Tibial nerve (tissue), 4 donors: Measurements from ENCODE around the gene CBY1.

Experiments used
- CTCF ChIP-seq, 5 experiments: fragments of 200-600 bp in 3 of 5; fragments of 450-650 bp in 2 of 5; sonication (generic) in 3 of 5; IDR thresholded peaks; one replicate each; pipeline ENCODE4 v1.5.1; 2016 to 2019; ENCODE audit warnings: antibody characterized with exemption in 5 of 5, mild to moderate bottlenecking in 3 of 5, moderate library complexity in 2 of 5
- EP300 ChIP-seq, 2 donors: sonication (generic); formaldehyde crosslinking; IDR thresholded peaks; one replicate each; pipeline ENCODE4 v1.6.1; 2017; ENCODE audit warnings: antibody characterized with exemption in 2 of 2, mild to moderate bottlenecking in 1 of 2
- POLR2A ChIP-seq, 2 donors: fragments of 450-650 bp; IDR thresholded peaks; one replicate each; pipeline ENCODE4 v1.6.1; 2017; ENCODE audit warnings: antibody characterized with exemption in 2 of 2, mild to moderate bottlenecking in 2 of 2, moderate library complexity in 2 of 2

DNA sequence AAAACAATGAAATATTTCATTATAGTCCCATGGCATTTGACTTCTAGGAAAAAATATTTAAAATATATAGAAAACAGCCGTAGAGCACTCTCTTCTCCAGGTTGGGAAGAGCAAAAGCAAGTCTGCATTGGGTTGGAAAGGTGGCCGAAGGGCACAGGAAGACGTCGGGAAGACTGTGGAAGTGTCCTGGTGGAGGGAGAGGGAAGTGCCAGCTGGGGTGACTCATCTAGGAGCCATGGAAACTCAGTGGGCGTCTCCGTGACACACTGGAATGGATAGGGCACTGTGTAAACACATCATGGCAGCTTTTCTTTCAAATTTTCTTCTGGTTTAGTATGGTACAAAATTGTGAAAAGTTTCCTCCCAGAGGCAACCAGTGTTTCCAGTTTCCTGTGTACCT is 62.0 kb downstream of the CBY1 start:
- TF ChIP-seq EP300 (IDR thresholded peaks at IDR 0.05) (peak in 1 of 2 donors; percentile 26), CTCF (IDR thresholded peaks at IDR 0.05) (peak; percentile 45 to 62 (median 53)), POLR2A (IDR thresholded peaks at IDR 0.05) (no peak)
